ENCODE data around the gene AIFM1.

AIFM1 gene

DNA sequence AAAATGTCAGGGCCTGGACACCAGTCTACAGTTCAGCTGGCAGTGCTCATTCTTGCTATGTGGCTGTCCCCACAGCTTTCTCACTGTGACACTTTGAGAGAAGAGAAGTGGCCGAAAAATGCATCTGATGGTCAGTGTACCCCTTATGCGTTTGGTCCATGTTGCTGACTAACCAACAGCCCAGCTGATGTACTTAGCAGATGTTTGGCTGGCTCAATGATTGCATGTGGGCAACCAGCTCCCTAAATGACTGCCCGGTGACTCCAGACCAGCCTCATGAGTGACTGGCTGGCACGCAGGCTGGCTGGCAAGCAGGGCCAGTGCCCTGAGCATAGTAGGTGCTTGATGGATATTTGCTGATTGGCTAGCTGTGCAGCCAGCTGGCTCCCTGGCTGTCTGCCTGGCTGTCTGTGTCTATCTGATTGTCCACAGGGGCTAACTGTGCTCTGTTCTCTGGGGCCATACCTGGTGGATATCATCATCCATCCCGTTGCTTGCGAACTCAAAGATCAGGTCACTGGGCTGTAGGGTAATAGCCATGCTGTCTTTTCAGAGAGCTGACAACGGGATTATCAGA lies 84.8 kb downstream of the AIFM1 start:
- no peak; the same call in 2 of the 3 replicates for ATAC-seq
- TF ChIP-seq ISL1 (CRISPR knock-in tag; IDR thresholded peaks at IDR 0.05) (no peak), ZFP30 (CRISPR knock-in tag; IDR thresholded peaks at IDR 0.05) (no peak), CSDC2 (CRISPR knock-in tag; IDR thresholded peaks at IDR 0.05) (no peak), ESRRG (CRISPR knock-in tag; IDR thresholded peaks at IDR 0.05) (no peak), PPARA (CRISPR knock-in tag; IDR thresholded peaks at IDR 0.05; ENCODE audit: borderline replicate concordance) (no peak), GLIS3 (CRISPR knock-in tag; IDR thresholded peaks at IDR 0.05) (no peak), TCF4 (CRISPR knock-in tag; IDR thresholded peaks at IDR 0.05; ENCODE audit: borderline replicate concordance) (no peak), ARNTL (CRISPR knock-in tag; IDR thresholded peaks at IDR 0.05; ENCODE audit: borderline replicate concordance, low read depth) (no peak)
- TF ChIP-seq, protein P1, sequence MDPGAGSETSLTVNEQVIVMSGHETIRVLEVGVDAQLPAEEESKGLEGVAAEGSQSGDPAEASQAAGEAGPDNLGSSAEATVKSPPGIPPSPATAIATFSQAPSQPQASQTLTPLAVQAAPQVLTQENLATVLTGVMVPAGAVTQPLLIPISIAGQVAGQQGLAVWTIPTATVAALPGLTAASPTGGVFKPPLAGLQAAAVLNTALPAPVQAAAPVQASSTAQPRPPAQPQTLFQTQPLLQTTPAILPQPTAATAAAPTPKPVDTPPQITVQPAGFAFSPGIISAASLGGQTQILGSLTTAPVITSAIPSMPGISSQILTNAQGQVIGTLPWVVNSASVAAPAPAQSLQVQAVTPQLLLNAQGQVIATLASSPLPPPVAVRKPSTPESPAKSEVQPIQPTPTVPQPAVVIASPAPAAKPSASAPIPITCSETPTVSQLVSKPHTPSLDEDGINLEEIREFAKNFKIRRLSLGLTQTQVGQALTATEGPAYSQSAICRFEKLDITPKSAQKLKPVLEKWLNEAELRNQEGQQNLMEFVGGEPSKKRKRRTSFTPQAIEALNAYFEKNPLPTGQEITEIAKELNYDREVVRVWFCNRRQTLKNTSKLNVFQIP (CRISPR knock-in tag; IDR thresholded peaks at IDR 0.05; ENCODE audit: borderline replicate concordance, low read depth) = no peak
- TF ChIP-seq, protein P2, sequence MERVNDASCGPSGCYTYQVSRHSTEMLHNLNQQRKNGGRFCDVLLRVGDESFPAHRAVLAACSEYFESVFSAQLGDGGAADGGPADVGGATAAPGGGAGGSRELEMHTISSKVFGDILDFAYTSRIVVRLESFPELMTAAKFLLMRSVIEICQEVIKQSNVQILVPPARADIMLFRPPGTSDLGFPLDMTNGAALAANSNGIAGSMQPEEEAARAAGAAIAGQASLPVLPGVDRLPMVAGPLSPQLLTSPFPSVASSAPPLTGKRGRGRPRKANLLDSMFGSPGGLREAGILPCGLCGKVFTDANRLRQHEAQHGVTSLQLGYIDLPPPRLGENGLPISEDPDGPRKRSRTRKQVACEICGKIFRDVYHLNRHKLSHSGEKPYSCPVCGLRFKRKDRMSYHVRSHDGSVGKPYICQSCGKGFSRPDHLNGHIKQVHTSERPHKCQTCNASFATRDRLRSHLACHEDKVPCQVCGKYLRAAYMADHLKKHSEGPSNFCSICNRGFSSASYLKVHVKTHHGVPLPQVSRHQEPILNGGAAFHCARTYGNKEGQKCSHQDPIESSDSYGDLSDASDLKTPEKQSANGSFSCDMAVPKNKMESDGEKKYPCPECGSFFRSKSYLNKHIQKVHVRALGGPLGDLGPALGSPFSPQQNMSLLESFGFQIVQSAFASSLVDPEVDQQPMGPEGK (CRISPR knock-in tag; IDR thresholded peaks at IDR 0.05; ENCODE audit: borderline replicate concordance) = no peak
- TF ChIP-seq, protein P3, sequence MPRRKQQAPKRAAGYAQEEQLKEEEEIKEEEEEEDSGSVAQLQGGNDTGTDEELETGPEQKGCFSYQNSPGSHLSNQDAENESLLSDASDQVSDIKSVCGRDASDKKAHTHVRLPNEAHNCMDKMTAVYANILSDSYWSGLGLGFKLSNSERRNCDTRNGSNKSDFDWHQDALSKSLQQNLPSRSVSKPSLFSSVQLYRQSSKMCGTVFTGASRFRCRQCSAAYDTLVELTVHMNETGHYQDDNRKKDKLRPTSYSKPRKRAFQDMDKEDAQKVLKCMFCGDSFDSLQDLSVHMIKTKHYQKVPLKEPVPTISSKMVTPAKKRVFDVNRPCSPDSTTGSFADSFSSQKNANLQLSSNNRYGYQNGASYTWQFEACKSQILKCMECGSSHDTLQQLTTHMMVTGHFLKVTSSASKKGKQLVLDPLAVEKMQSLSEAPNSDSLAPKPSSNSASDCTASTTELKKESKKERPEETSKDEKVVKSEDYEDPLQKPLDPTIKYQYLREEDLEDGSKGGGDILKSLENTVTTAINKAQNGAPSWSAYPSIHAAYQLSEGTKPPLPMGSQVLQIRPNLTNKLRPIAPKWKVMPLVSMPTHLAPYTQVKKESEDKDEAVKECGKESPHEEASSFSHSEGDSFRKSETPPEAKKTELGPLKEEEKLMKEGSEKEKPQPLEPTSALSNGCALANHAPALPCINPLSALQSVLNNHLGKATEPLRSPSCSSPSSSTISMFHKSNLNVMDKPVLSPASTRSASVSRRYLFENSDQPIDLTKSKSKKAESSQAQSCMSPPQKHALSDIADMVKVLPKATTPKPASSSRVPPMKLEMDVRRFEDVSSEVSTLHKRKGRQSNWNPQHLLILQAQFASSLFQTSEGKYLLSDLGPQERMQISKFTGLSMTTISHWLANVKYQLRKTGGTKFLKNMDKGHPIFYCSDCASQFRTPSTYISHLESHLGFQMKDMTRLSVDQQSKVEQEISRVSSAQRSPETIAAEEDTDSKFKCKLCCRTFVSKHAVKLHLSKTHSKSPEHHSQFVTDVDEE (CRISPR knock-in tag; IDR thresholded peaks at IDR 0.05) = no peak
- TF ChIP-seq, protein P4, sequence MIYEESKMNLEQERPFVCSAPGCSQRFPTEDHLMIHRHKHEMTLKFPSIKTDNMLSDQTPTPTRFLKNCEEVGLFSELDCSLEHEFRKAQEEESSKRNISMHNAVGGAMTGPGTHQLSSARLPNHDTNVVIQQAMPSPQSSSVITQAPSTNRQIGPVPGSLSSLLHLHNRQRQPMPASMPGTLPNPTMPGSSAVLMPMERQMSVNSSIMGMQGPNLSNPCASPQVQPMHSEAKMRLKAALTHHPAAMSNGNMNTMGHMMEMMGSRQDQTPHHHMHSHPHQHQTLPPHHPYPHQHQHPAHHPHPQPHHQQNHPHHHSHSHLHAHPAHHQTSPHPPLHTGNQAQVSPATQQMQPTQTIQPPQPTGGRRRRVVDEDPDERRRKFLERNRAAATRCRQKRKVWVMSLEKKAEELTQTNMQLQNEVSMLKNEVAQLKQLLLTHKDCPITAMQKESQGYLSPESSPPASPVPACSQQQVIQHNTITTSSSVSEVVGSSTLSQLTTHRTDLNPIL (CRISPR knock-in tag; IDR thresholded peaks at IDR 0.05; ENCODE audit: low read depth) = no peak

DNA sequence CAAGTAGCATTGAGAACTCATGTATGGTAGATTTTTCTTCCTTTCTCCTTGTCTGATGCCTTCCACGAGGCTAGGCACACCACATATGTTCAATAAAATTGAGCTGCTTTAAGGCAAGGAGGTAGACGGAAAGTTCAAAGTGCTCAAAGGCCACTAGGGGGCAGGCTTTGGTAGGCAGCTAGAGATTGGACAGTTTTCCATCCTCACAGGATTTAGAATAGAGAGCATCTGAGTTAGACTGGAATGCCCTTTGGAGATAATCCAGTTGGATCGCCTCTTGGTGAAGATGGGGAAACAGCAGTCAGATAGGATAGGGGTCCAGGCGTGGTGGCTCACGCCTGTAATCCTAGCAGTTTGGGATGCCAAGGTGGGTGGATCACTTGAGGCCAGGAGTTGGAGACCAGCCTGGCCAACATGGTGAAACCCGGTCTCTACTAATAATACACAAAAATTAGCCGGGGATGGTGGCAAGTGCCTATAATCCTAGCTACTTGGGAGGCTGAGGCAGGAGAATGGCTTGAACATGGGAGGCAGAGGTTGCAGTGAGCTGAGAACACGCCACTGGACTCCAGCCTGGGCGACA lies 85.7 kb downstream of the AIFM1 start:
- TF ChIP-seq SNAI2 (CRISPR knock-in tag; IDR thresholded peaks at IDR 0.05) (no peak), CSDC2 (CRISPR knock-in tag; IDR thresholded peaks at IDR 0.05) (no peak), GLIS3 (CRISPR knock-in tag; IDR thresholded peaks at IDR 0.05) (no peak), ZFP3 (CRISPR knock-in tag; IDR thresholded peaks at IDR 0.05) (no peak), ISL1 (CRISPR knock-in tag; IDR thresholded peaks at IDR 0.05) (no peak), ZC3H10 (CRISPR knock-in tag; IDR thresholded peaks at IDR 0.05) (no peak), OSR1 (CRISPR knock-in tag; IDR thresholded peaks at IDR 0.05) (no peak), ARNTL (CRISPR knock-in tag; IDR thresholded peaks at IDR 0.05; ENCODE audit: borderline replicate concordance, low read depth) (no peak), ZFP30 (CRISPR knock-in tag; IDR thresholded peaks at IDR 0.05) (no peak), RARB (CRISPR knock-in tag; IDR thresholded peaks at IDR 0.05) (no peak), TCF4 (CRISPR knock-in tag; IDR thresholded peaks at IDR 0.05; ENCODE audit: borderline replicate concordance) (no peak)
- TF ChIP-seq, protein P4 (CRISPR knock-in tag; IDR thresholded peaks at IDR 0.05; ENCODE audit: low read depth) = no peak
- TF ChIP-seq, protein P3 (CRISPR knock-in tag; IDR thresholded peaks at IDR 0.05) = no peak
- ATAC-seq = peak; percentile 91
